AG04449 (cell line): ENCODE measurements around the gene KLK7.

Experiments used
- CTCF ChIA-PET: fragments of 350-600 bp; formaldehyde crosslinking; extraction: SDS; loops from one replicate; lab custom pipeline; 2021; ENCODE audit warnings: antibody characterized with exemption; lab: Yijun Ruan, JAX
- POLR2A ChIA-PET: fragments of 400-600, 350-600 bp; formaldehyde crosslinking; extraction: SDS; loops from one replicate; lab custom pipeline; 2020; ENCODE audit warnings: antibody characterized with exemption, inconsistent platforms; lab: Yijun Ruan, JAX
- DNase-seq: peaks from one replicate; pipeline ENCODE4 v3.0.0-alpha.2; 2010; ENCODE audit warnings: low read depth, low spot score
- H3K4me3 ChIP-seq: 2 replicates; pipeline ENCODE4 v1.5.1; 2011; ENCODE audit warnings: low read depth, mild to moderate bottlenecking, control low read depth, low read length
- TF ChIP-seq, protein P1 (sequence below): IDR thresholded peaks from one replicate; pipeline ENCODE4 v1.5.1; 2011; ENCODE audit warnings: mild to moderate bottlenecking, moderate library complexity, low read length, control low read depth, inconsistent platforms; ENCODE audit not compliant: insufficient read depth; ENCODE audit errors: missing control alignments

Gene KLK7

DNA sequence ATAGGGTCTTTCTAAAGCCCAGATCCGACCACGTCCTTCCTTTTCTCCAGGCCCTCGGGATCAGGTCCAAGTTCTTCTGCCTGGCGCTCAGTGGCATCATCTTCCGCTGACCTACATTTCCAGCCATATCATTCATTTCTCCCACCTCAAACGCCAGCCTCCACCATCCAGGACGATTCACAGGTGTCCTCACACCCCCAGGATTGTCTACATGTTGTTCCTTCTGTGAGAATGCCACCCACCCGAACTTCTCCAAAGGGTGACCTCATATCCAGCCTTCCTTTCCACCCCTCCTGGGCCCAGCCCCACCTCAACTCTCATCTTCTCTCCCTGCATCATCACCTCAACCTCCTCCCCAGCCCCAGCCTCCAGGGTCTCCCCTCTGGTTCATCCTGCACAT is 26.1 kb downstream of the KLK7 start:
- ChIA-PET POLR2A (no interaction called here), CTCF (no interaction called here)
- DNase-seq = no peak
- no peak overlapping the region for H3K4me3 ChIP-seq
- TF ChIP-seq, protein P1, sequence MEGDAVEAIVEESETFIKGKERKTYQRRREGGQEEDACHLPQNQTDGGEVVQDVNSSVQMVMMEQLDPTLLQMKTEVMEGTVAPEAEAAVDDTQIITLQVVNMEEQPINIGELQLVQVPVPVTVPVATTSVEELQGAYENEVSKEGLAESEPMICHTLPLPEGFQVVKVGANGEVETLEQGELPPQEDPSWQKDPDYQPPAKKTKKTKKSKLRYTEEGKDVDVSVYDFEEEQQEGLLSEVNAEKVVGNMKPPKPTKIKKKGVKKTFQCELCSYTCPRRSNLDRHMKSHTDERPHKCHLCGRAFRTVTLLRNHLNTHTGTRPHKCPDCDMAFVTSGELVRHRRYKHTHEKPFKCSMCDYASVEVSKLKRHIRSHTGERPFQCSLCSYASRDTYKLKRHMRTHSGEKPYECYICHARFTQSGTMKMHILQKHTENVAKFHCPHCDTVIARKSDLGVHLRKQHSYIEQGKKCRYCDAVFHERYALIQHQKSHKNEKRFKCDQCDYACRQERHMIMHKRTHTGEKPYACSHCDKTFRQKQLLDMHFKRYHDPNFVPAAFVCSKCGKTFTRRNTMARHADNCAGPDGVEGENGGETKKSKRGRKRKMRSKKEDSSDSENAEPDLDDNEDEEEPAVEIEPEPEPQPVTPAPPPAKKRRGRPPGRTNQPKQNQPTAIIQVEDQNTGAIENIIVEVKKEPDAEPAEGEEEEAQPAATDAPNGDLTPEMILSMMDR = no peak

DNA sequence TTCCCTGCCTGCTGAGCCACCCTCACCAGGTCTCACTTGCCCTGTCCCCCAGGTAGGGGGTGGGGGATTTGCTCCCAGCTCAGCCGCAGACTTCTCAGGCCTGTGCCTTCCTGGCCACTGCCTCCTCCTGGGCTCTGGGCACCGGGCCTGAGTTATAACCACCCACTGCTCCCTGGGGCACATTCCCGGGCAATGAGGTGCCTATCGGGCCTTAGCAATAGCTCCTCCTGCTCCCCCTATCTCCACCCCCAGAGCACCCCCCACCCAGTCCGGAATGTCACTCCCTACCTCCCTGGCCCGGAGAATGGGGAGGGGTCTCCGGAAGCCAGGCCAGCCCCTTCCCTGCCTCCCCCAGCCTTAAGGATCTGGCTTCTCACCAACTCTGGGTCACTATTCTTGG is 30.8 kb downstream of the KLK7 start, which contains the start of gene KLK5:
TSS of gene KLK5 (minus strand) at position 129 of the 400 bp plus-strand sequence. CDS start 381 bp downstream, outside the sequence.
- no peak within 1 kb of the TSS for H3K4me3 ChIP-seq
- POLR2A ChIA-PET = no interaction called here
- TF ChIP-seq, protein P1 = no peak
- DNase-seq = no peak
- CTCF ChIA-PET = no interaction called here

DNA sequence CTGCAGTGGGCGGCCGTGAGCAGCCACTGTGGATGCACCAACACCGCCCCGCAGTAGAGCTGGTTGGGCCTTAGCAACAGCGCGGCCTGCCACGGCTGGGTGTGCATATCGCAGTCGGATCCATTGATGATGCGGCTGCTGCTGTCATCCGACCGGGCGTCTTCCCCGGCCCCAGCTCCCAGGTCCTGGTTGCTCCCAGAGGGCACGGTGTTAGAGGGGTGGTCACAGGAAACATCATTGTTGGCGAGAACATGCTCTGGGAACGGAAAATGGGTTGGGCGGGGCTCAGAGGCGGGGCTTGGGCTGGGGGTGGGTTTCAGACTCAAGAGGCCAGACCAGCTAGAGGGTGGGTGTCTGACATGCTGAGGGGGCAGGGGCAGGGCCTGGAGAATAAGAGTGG is 33.9 kb downstream of the KLK7 start:
- POLR2A ChIA-PET = no interaction called here
- CTCF ChIA-PET = interaction anchor here (1.0 kb wide), 1 partner anchor 27 kb away, joined by 3 read pairs; no protein-coding TSS in a partner anchor
- TF ChIP-seq, protein P1 = no peak
- DNase-seq = no peak
- no peak overlapping the region for H3K4me3 ChIP-seq

DNA sequence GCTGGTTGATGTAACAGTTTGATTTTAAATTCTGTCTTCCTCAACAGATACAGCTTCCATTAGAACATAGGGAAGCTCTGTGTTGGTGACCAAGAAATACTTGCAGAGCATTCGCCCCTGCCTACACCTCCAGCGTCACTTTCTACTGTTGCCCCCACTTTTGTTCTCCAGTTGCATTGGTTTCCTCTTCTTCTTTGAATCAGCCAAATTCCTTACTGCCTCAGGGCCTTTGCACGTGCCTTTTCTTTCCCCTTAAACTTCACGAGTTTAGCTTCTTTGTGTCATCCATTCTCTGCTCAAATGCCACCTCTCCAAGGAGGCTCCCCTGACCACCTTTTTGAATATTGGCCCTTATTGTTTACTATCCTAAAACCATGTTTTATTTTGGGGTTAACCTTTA is 36.6 kb downstream of the KLK7 start:
- ChIA-PET POLR2A (no interaction called here), CTCF (interaction anchor here (2.7 kb wide), 1 partner anchor 25 kb away, joined by 9 read pairs; no protein-coding TSS in a partner anchor)

DNA sequence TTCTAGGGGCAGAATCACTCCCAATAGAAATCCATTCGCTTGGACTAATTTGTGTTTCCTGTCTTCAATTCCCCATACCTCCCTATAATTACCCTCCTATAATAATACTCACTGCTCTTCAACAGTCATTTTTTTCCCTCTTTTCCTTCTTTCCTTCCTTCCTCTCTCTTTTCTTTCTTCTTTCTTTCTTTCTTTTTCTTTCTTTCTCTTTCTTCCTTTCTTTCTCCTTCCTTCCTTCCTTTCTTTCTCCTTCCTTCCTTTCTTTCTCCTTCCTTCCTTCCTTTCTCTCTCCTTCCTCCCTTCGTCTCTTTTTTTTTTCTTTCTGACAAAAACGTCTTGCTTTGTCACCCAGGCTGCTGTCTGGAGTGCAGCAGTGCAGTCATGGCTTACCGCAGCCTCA is 38.9 kb downstream of the KLK7 start:
- H3K4me3 ChIP-seq = no peak overlapping the region
- TF ChIP-seq, protein P1 = no peak
- ChIA-PET CTCF (no interaction called here), POLR2A (no interaction called here)
- no peak for DNase-seq

More for the DNA sequence above, 36.6 kb downstream of the KLK7 start:
- TF ChIP-seq, protein P1 = no peak
- DNase-seq = no peak
- no peak overlapping the region for H3K4me3 ChIP-seq

DNA sequence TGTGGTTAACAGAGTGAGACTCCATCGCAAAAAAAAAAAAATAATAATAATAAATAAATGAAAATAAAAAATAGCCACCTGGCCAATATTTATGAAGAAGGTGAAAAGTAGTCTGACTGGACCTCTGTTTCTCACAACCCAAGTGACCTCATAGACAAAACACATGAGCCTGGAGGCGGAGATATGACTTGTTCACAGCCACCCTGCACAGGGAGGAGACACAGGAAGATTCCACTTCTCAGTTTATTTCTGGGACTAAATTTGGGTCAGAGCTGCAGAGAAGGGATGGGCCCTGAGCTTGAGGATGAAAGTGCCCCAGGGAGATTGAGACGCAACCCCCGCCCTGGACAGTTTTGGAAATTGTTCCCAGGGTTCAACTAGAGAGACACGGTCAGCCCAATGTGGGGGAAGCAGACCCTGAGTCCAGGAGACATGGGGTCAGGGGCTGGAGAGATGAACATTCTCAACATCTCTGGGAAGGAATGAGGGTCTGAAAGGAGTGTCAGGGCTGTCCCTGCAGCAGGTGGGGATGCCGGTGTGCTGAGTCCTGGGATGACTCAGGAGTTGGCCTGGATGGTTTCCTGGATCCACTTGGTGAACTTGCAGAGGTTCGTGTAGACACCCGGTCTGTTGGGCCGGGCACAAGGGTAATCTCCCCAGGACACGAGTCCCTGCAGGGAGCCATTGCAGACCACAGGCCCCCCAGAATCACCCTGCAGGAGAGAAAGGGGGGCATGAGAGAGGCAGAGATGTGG is 40.5 kb downstream of the KLK7 start:
- no peak for DNase-seq
- POLR2A ChIA-PET = no interaction called here
- TF ChIP-seq, protein P1 = no peak
- H3K4me3 ChIP-seq = no peak overlapping the region
- CTCF ChIA-PET = no interaction called here
